ENCODE data around the gene PLAAT5. TPM values are rescaled to one million over a fixed set of nuclear protein-coding genes. Genes with fewer than 3 reads are reported as not detected.

Gene PLAAT5
- total and polyA plus RNA-seq, 2 of the 4 experiments (the other 2 are of a cell fraction) = not detected

GRCh38 chr11:63462137-63462536, 28.8 kb downstream of the PLAAT5 start:
- TF ChIP-seq BHLHE40 (IDR thresholded peaks at IDR 0.05; ENCODE audit: low read depth, low read length) (no peak), MAZ (IDR thresholded peaks at IDR 0.05; ENCODE audit: borderline replicate concordance, low read depth, low read length) (no peak), POLR2A (IDR thresholded peaks at IDR 0.05; ENCODE audit: low read depth, low read length) (no peak), USF2 (IDR thresholded peaks at IDR 0.05; ENCODE audit: low read depth, low read length) (no peak), CHD1 (IDR thresholded peaks at IDR 0.05; ENCODE audit: low read depth, low read length) (no peak), CEBPB (IDR thresholded peaks at IDR 0.05; ENCODE audit: low read depth, low read length) (no peak), SMC3 (IDR thresholded peaks at IDR 0.05; ENCODE audit: low read depth, low read length) (no peak), NFE2L2 (IDR thresholded peaks at IDR 0.05; ENCODE audit: low read depth, low read length) (no peak)
- dilution Hi-C loops (cut with HindIII; ENCODE audit: low sequenced_read_pairs, unreplicated experiment) = no loop called here
- H2BK120ac ChIP-seq (ENCODE audit: low read depth, low read length) = no peak overlapping the region
- H4K20me1 ChIP-seq (ENCODE audit: insufficient read depth, low read length) = no peaks in the 10 kb centered on the region
- H4K8ac ChIP-seq (ENCODE audit: low read depth in 2 of 2, low read length in 2 of 2) = no peak overlapping the region
- CTCF ChIA-PET = no interaction called here
- H2AK5ac ChIP-seq (ENCODE audit: low read depth, low read length) = no peak overlapping the region
- H3K4me2 ChIP-seq (ENCODE audit: low read depth, low read length) = no peak overlapping the region
- no peak for ATAC-seq (ENCODE audit: low read depth)
- no peaks in the 10 kb centered on the region for H3K79me1 ChIP-seq (ENCODE audit: low read depth in 1 of 2, low read length in 2 of 2)
- POLR2A ChIA-PET (ENCODE audit: unreplicated experiment) = no interaction called here
- H3K27ac ChIP-seq (ENCODE audit: insufficient read depth, low read length) = no peak overlapping the region
- no TSS peak for BruUV-seq (replicated peaks)
- H2BK15ac ChIP-seq (ENCODE audit: low read depth, low read length) = no peak overlapping the region
- H3K9me1 ChIP-seq (ENCODE audit: insufficient read depth, low read length) = no peaks in the 10 kb centered on the region; the same call in 1 of the 2 replicates
- no peaks in the 10 kb centered on the region for H3K36me3 ChIP-seq (ENCODE audit: control insufficient read depth, insufficient read depth, low read length)
- H4K91ac ChIP-seq (ENCODE audit: insufficient read depth, low read depth, low read length) = no peak overlapping the region
- H3K27me3 ChIP-seq (ENCODE audit: control insufficient read depth, insufficient read depth, low read length) = peaks cover 2% of the 10 kb centered on the region
- H3K18ac ChIP-seq (ENCODE audit: low read depth, low read length) = no peak overlapping the region
- H3K9me3 ChIP-seq (ENCODE audit: control insufficient read depth, insufficient read depth, low read length) = no peaks in the 10 kb centered on the region
- H3K14ac ChIP-seq (replicated peaks; ENCODE audit: low read depth, low read length) = no peak overlapping the region
- DNase-seq = no peak
- no peaks in the 10 kb centered on the region for H3K4me1 ChIP-seq (ENCODE audit: control insufficient read depth, insufficient read depth, low read length)
- H2BK20ac ChIP-seq (ENCODE audit: low read depth, low read length) = no peak overlapping the region
- H4K5ac ChIP-seq (ENCODE audit: low read depth, low read length) = no peak overlapping the region
- no peak overlapping the region for H2AK9ac ChIP-seq (replicated peaks; ENCODE audit: low read depth, low read length, poor library complexity)
- no peak overlapping the region for H2AFZ ChIP-seq (replicated peaks; ENCODE audit: low read length, poor library complexity)
- no peak overlapping the region for H3K4ac ChIP-seq (ENCODE audit: low read depth, low read length)
- no peak overlapping the region for H3K56ac ChIP-seq (ENCODE audit: extremely low read depth, insufficient read depth, low read length)
- intact Hi-C loops (cut with micrococcal nuclease) = no loop called here
- in situ Hi-C loops (cut with MboI; ENCODE audit: low sequenced_read_pairs) = no loop called here
- no peak overlapping the region for H3K9ac ChIP-seq (ENCODE audit: low read depth, low read length)
- H3K23ac ChIP-seq (ENCODE audit: low read depth, low read length) = no peak overlapping the region
- no peak overlapping the region for H2BK5ac ChIP-seq (ENCODE audit: low read depth, low read length, poor library complexity, severe bottlenecking)
- H3K4me3 ChIP-seq (ENCODE audit: insufficient read depth, low read depth, low read length) = no peak overlapping the region
